ENCODE results near the gene HOXB9.

HOXB9 gene

DNA sequence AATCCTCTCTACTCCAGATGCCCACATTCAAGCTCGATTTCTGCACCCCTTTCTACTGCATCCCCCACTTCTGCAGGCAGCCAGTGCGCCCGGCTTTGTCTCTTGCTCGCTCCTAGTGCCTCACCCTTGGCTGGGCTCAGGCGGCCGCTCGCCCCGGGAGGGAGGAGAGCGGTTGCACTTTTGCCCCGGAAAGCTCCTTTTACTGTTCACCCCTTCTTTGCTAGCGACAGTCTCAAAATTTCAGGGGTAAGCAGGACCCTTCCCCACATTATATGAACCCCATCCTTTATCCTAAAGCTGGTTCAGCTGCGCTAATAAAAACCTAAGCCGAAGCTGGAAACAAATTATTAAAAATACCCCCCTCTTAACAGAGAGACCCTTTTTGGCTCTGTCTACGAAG lies 33.6 kb downstream of the HOXB9 start:
- H3K4me3 Mint-ChIP-seq: peak overlapping the region; percentile 85
- H3K27ac Mint-ChIP-seq: no peak overlapping the region
- peaks cover 33% of the 10 kb centered on the region for H3K4me1 Mint-ChIP-seq (ENCODE audit: low read depth)
- H3K36me3 Mint-ChIP-seq: no peaks in the 10 kb centered on the region
- peaks cover 51% of the 10 kb centered on the region for H3K27me3 Mint-ChIP-seq
- no peaks in the 10 kb centered on the region for H3K9me3 Mint-ChIP-seq (ENCODE audit: low read depth)

GRCh38 chr17:48592057-48592514 lies 34.1 kb downstream of the HOXB9 start:
- H3K27ac Mint-ChIP-seq: no peak overlapping the region
- H3K27me3 Mint-ChIP-seq: peaks cover 52% of the 10 kb centered on the region
- no peaks in the 10 kb centered on the region for H3K9me3 Mint-ChIP-seq (ENCODE audit: low read depth)
- peaks cover 31% of the 10 kb centered on the region for H3K4me1 Mint-ChIP-seq (ENCODE audit: low read depth)
- H3K36me3 Mint-ChIP-seq: no peaks in the 10 kb centered on the region
- no peak overlapping the region for H3K4me3 Mint-ChIP-seq

DNA sequence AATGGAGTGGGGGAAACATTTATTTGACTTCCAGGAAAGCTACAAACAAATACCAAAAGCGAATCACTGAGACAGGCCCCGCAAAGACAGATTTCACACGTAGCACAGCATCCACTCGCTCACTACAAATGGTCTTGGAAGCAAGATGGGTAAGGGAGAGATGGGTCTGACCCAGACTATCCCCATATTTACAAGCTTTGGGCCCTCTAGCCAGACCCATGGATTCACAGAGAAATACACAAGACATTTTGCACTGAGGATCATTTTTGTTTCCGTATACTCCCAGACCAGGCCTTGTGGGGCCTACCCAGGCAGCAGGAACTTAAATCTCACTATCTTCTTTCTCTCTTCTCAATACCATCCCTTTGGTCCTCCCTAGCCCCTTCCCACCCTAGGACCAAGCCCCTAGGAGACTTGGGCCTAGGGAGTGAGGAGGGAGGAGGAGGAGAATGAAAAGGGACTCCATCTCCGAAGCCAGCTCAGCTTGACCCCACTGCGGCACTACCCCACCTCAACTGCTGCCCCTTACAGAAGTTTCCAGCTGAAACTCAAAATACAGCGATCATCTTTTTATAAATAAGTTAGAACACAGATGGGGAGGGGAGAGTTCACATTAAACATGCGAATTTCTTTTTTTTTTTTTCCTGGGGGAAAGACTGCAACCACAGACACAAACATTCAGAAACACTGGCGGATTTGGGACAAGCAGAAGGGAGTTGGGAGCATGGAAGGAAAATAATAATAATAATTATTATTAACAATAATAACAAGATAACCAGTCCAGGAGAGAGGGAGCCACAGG lies 34.7 kb downstream of the HOXB9 start:
- Mint-ChIP-seq H3K27me3 (peaks cover 51% of the 10 kb centered on the region), H3K36me3 (no peaks in the 10 kb centered on the region), H3K4me3 (no peak overlapping the region), H3K27ac (peak overlapping the region; percentile 23), H3K9me3 (ENCODE audit: low read depth) (no peaks in the 10 kb centered on the region), H3K4me1 (ENCODE audit: low read depth) (peaks cover 27% of the 10 kb centered on the region)

- no peaks in the 10 kb centered on the region for H3K36me3 Mint-ChIP-seq
- H3K4me3 Mint-ChIP-seq: no peak overlapping the region
- H3K9me3 Mint-ChIP-seq (ENCODE audit: low read depth): no peaks in the 10 kb centered on the region
- H3K27ac Mint-ChIP-seq: no peak overlapping the region
- H3K4me1 Mint-ChIP-seq (ENCODE audit: low read depth): peaks cover 32% of the 10 kb centered on the region
- peaks cover 51% of the 10 kb centered on the region for H3K27me3 Mint-ChIP-seq
These were observed 35.5 kb downstream of the HOXB9 start for GRCh38 chr17:48590607-48591161.

- Mint-ChIP-seq H3K4me3 (no peak within 1 kb of the TSS), H3K27ac (no peak within 1 kb of the TSS), H3K4me1 (ENCODE audit: low read depth) (peaks cover 39% of the 10 kb centered on the region), H3K27me3 (peaks cover 52% of the 10 kb centered on the region), H3K9me3 (ENCODE audit: low read depth) (no peaks in the 10 kb centered on the region), H3K36me3 (no peaks in the 10 kb centered on the region)
These were observed 36.1 kb downstream of the HOXB9 start, which contains the start of gene HOXB3 for GRCh38 chr17:48589831-48590606. Gene HOXB3, minus strand, starts transcription at chr17:48590241. Its CDS starts 37,767 bp downstream, at chr17:48552474.

DNA sequence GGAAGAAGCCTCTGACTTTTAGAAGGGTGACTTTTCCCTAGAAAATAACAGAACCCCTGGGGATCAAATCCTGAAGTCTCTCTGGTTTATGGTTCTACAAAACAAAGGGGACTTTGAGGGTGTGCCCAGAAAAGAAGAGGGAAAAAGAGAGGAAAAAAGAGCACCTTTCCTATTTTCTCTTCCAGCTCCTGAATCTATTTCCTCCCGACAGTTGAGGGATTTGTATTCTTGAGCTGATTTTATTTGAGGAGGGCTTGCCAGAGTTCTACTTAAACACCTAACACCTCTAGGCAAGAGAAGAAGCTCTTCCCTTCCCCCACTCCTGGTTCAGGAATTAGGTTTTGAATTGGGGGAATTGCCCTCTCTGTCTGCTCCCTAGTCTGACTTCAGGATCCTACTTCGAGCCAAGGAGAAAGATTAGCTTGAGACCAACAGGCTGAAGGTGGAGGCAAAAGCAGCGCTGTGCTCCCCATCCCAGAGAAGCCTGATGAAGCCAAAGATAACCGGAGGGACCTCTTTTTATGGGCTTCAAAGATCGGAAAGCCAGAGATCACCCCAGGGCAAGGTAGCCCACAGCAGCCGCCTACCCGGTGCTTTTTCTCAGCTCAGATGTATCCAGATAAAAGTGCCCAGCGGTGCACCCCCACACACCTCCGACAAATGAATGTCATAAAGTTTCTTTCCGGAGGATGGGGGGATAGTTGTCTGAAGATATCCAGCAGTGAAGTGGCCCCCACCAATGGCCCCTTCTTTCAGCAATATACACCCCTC lies 36.9 kb downstream of the HOXB9 start:
- Mint-ChIP-seq H3K36me3 (no peaks in the 10 kb centered on the region), H3K9me3 (ENCODE audit: low read depth) (no peaks in the 10 kb centered on the region), H3K4me3 (no peak overlapping the region), H3K27ac (no peak overlapping the region), H3K4me1 (ENCODE audit: low read depth) (peaks cover 42% of the 10 kb centered on the region), H3K27me3 (peaks cover 56% of the 10 kb centered on the region)

- H3K36me3 Mint-ChIP-seq: no peaks in the 10 kb centered on the region
- peaks cover 59% of the 10 kb centered on the region for H3K27me3 Mint-ChIP-seq
- H3K9me3 Mint-ChIP-seq (ENCODE audit: low read depth): no peaks in the 10 kb centered on the region
- peaks cover 36% of the 10 kb centered on the region for H3K4me1 Mint-ChIP-seq (ENCODE audit: low read depth)
- no peak overlapping the region for H3K4me3 Mint-ChIP-seq
- H3K27ac Mint-ChIP-seq: no peak overlapping the region
These were observed 37.6 kb downstream of the HOXB9 start for GRCh38 chr17:48588528-48588927.

DNA sequence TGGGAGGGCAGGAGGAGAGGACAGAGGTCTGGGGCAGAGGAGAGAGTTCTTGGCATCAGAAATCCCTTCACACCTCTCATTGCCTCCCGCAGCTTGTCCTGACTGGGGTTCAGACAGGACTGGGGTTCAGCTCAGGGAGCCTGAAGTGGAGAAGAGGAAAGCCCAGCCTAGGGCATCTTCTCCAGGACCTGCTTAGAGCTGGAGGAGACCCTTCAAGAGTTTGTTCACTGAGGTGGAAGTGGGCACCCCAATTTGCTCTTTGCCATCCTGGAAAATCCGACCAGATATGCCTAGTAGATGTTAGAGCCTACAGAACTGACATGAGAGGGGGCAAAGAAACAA lies 38.1 kb downstream of the HOXB9 start:
- Mint-ChIP-seq H3K9me3 (ENCODE audit: low read depth) (no peaks in the 10 kb centered on the region), H3K4me3 (no peak overlapping the region), H3K36me3 (no peaks in the 10 kb centered on the region), H3K27me3 (peaks cover 62% of the 10 kb centered on the region), H3K27ac (no peak overlapping the region), H3K4me1 (ENCODE audit: low read depth) (peaks cover 31% of the 10 kb centered on the region)

DNA sequence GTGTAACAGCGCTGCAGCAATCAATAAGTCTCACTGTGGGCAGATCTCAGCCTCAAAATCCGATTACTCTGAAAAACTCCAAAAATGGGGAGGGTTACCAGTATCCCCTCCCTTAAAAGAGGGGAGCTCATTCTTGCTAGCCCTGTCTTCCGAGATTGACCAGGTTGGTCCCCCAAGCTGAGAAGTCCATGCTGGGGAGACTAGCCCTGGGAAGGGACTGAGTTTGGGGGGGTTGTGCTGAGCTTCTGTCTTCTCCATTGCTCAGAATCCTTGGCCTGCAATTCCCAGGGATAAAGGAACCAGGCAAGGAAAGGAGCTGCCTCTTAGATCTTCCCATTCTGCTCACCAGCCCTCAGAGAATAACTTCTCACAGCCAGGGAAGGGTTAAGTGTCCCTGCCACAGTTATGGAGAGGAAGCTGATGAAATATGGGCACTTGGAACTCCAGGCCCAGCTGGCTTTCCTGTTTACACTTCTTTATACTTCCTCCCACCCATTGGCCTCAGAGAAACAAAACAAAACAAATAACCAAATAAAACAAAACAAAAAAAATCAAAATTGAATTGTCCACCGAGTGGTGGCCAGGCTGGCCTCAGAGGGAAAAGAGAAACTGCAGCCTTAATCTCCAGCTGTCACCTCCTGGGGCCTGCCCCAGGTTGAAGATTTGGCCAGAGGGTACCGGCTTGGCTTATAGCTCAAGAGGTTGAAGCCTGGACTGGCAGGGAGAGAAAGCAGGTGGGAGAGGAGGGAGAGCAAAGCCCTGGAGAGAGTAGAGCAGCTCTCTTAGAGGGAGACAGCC lies 38.7 kb downstream of the HOXB9 start:
- Mint-ChIP-seq H3K9me3 (ENCODE audit: low read depth) (no peaks in the 10 kb centered on the region), H3K4me1 (ENCODE audit: low read depth) (peaks cover 28% of the 10 kb centered on the region), H3K27me3 (peaks cover 63% of the 10 kb centered on the region), H3K36me3 (no peaks in the 10 kb centered on the region), H3K4me3 (no peak overlapping the region), H3K27ac (no peak overlapping the region)

- peaks cover 32% of the 10 kb centered on the region for H3K4me1 Mint-ChIP-seq (ENCODE audit: low read depth)
- H3K4me3 Mint-ChIP-seq: peak overlapping the region; percentile 94
- no peak overlapping the region for H3K27ac Mint-ChIP-seq
- peaks cover 65% of the 10 kb centered on the region for H3K27me3 Mint-ChIP-seq
- no peaks in the 10 kb centered on the region for H3K9me3 Mint-ChIP-seq (ENCODE audit: low read depth)
- no peaks in the 10 kb centered on the region for H3K36me3 Mint-ChIP-seq
These were observed 39.6 kb downstream of the HOXB9 start for GRCh38 chr17:48586355-48587258.

- H3K4me3 Mint-ChIP-seq: peak overlapping the region; percentile 41
- H3K4me1 Mint-ChIP-seq (ENCODE audit: low read depth): peaks cover 47% of the 10 kb centered on the region
- no peaks in the 10 kb centered on the region for H3K9me3 Mint-ChIP-seq (ENCODE audit: low read depth)
- no peaks in the 10 kb centered on the region for H3K36me3 Mint-ChIP-seq
- H3K27me3 Mint-ChIP-seq: peaks cover 69% of the 10 kb centered on the region
- no peak overlapping the region for H3K27ac Mint-ChIP-seq
These were observed 41.9 kb downstream of the HOXB9 start for GRCh38 chr17:48584223-48584741.

GRCh38 chr17:48583708-48584222 lies 42.4 kb downstream of the HOXB9 start:
- H3K27me3 Mint-ChIP-seq: peaks cover 72% of the 10 kb centered on the region
- H3K36me3 Mint-ChIP-seq: no peaks in the 10 kb centered on the region
- H3K4me3 Mint-ChIP-seq: peak overlapping the region; percentile 41
- H3K27ac Mint-ChIP-seq: no peak overlapping the region
- peaks cover 51% of the 10 kb centered on the region for H3K4me1 Mint-ChIP-seq (ENCODE audit: low read depth)
- H3K9me3 Mint-ChIP-seq (ENCODE audit: low read depth): no peaks in the 10 kb centered on the region

- peaks cover 56% of the 10 kb centered on the region for H3K4me1 Mint-ChIP-seq (ENCODE audit: low read depth)
- H3K27ac Mint-ChIP-seq: no peak overlapping the region
- H3K4me3 Mint-ChIP-seq: peak overlapping the region; percentile 75
- peaks cover 67% of the 10 kb centered on the region for H3K27me3 Mint-ChIP-seq
- H3K9me3 Mint-ChIP-seq (ENCODE audit: low read depth): no peaks in the 10 kb centered on the region
- H3K36me3 Mint-ChIP-seq: no peaks in the 10 kb centered on the region
These were observed 43.4 kb downstream of the HOXB9 start for GRCh38 chr17:48582750-48583069.

Measured in activated naive CD8-positive, alpha-beta T cell (primary cell).